ENCODE measurements around the gene RBP4. TPM values are rescaled to one million over a fixed set of nuclear protein-coding genes. Genes with fewer than 3 reads are reported as not detected.

Gene RBP4
- total RNA-seq, 1 experiment from 2014 or later = 2.2 TPM

GRCh38 chr10:93600446-93601145 is 439 bp downstream of the RBP4 start (continued):
- TF ChIP-seq ZNF532 (CRISPR knock-in tag; IDR thresholded peaks at IDR 0.05; ENCODE audit: borderline replicate concordance) = no peak
- TF ChIP-seq RELA (CRISPR knock-in tag; IDR thresholded peaks at IDR 0.05; ENCODE audit: borderline replicate concordance) = no peak

DNA sequence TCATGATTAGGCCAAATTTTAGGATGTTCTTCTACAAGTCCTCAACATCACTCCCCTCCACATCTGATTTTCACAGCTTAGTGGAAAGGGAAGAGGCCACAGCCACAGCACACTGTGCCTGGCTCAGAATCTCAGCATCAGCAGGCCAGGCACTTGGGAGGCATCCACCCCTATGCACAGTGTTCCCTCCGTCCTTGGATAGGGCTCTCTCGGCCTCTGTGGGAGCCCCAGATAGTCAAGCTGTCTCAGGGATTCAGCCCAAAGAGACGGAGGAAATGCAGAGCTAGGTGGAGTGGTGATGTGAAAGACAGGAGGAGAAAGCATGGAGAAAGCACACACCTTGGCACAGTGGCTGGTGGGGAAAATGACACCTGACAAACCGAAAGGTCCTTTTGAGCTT is 1.3 kb downstream of the RBP4 start:
- H3K27me3 Mint-ChIP-seq (ENCODE audit: low read depth) = peaks cover 58% of the 10 kb centered on the region
- CTCF ChIA-PET = interaction anchor here (1.2 to 2.7 kb wide), 3 partner anchors 15 to 57 kb away, joined by 3 to 17 read pairs (median 3); no protein-coding TSS in a partner anchor

GRCh38 chr10:93599335-93599734 is 1.7 kb downstream of the RBP4 start:
- H3K36me3 Mint-ChIP-seq = no peaks in the 10 kb centered on the region
- ATAC-seq (no peak), DNase-seq (ENCODE audit: low spot score) (no peak)
- H3K27me3 Mint-ChIP-seq (ENCODE audit: low read depth) = peaks cover 58% of the 10 kb centered on the region
- H3K9me3 Mint-ChIP-seq = no peaks in the 10 kb centered on the region
- H3K27ac Mint-ChIP-seq = no peak overlapping the region
- no peak overlapping the region for H3K4me3 Mint-ChIP-seq
- CTCF ChIA-PET = interaction anchor here (1.2 to 2.7 kb wide), 3 partner anchors 15 to 57 kb away, joined by 3 to 17 read pairs (median 3); no protein-coding TSS in a partner anchor
- POLR2A ChIA-PET = interaction anchor here (0.6 kb wide), 1 partner anchor 1677 kb away, joined by 3 read pairs; no protein-coding TSS in a partner anchor
- peaks cover 11% of the 10 kb centered on the region for H3K4me1 Mint-ChIP-seq
- TF ChIP-seq PRRX2 (CRISPR knock-in tag; IDR thresholded peaks at IDR 0.05) (no peak), ZBTB43 (CRISPR knock-in tag; IDR thresholded peaks at IDR 0.05) (no peak), CREM (CRISPR knock-in tag; IDR thresholded peaks at IDR 0.05) (no peak), MXD4 (CRISPR knock-in tag; IDR thresholded peaks at IDR 0.05; ENCODE audit: borderline replicate concordance) (no peak), ZNF232 (CRISPR knock-in tag; IDR thresholded peaks at IDR 0.05) (no peak), IRF2 (CRISPR knock-in tag; IDR thresholded peaks at IDR 0.05; ENCODE audit: borderline replicate concordance, low read depth) (no peak), ZNF281 (CRISPR knock-in tag; IDR thresholded peaks at IDR 0.05) (no peak), ZNF671 (CRISPR knock-in tag; IDR thresholded peaks at IDR 0.05) (no peak), CREB1 (CRISPR knock-in tag; IDR thresholded peaks at IDR 0.05) (no peak), NR3C1 (CRISPR knock-in tag; conservative IDR thresholded peaks at IDR 0.05; ENCODE audit: low read depth) (no peak), FOXP1 (CRISPR knock-in tag; IDR thresholded peaks at IDR 0.05; ENCODE audit: borderline replicate concordance) (no peak)
- TF ChIP-seq, protein P1, sequence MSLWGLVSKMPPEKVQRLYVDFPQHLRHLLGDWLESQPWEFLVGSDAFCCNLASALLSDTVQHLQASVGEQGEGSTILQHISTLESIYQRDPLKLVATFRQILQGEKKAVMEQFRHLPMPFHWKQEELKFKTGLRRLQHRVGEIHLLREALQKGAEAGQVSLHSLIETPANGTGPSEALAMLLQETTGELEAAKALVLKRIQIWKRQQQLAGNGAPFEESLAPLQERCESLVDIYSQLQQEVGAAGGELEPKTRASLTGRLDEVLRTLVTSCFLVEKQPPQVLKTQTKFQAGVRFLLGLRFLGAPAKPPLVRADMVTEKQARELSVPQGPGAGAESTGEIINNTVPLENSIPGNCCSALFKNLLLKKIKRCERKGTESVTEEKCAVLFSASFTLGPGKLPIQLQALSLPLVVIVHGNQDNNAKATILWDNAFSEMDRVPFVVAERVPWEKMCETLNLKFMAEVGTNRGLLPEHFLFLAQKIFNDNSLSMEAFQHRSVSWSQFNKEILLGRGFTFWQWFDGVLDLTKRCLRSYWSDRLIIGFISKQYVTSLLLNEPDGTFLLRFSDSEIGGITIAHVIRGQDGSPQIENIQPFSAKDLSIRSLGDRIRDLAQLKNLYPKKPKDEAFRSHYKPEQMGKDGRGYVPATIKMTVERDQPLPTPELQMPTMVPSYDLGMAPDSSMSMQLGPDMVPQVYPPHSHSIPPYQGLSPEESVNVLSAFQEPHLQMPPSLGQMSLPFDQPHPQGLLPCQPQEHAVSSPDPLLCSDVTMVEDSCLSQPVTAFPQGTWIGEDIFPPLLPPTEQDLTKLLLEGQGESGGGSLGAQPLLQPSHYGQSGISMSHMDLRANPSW (CRISPR knock-in tag; conservative IDR thresholded peaks at IDR 0.05; ENCODE audit: low read depth) = no peak

More for the DNA sequence above, 1.3 kb downstream of the RBP4 start:
- DNase-seq (ENCODE audit: low spot score) (no peak), ATAC-seq (no peak)
- H3K4me3 Mint-ChIP-seq = peak overlapping the region; percentile 70
- TF ChIP-seq ERG (CRISPR knock-in tag; IDR thresholded peaks at IDR 0.05) (no peak), ZMAT4 (CRISPR knock-in tag; IDR thresholded peaks at IDR 0.05) (no peak), KAT7 (CRISPR knock-in tag; IDR thresholded peaks at IDR 0.05; ENCODE audit: borderline replicate concordance) (no peak), FOXP1 (CRISPR knock-in tag; IDR thresholded peaks at IDR 0.05; ENCODE audit: borderline replicate concordance) (no peak), PRRX2 (CRISPR knock-in tag; IDR thresholded peaks at IDR 0.05) (no peak)
- peaks cover 11% of the 10 kb centered on the region for H3K4me1 Mint-ChIP-seq
- no peaks in the 10 kb centered on the region for H3K9me3 Mint-ChIP-seq
- POLR2A ChIA-PET = interaction anchor here (0.6 kb wide), 1 partner anchor 1677 kb away, joined by 3 read pairs; no protein-coding TSS in a partner anchor
- no peaks in the 10 kb centered on the region for H3K36me3 Mint-ChIP-seq
- no peak overlapping the region for H3K27ac Mint-ChIP-seq
